Hepatocyte (in vitro differentiated cells): ENCODE results near the gene SPATA2. TPM values are rescaled to one million over a fixed set of nuclear protein-coding genes. Genes with fewer than 3 reads are reported as not detected.

Experiments
- DNase-seq: peaks from one replicate; pipeline ENCODE4 v3.0.0-alpha.2; 2016; ENCODE audit warnings: low spot score
- H2AFZ ChIP-seq: fragments of 200-600 bp; sonication (generic); 2 replicates; pipeline ENCODE4 v1.6.0; 2016; ENCODE audit warnings: antibody characterized with exemption, mild to moderate bottlenecking
- H3K27ac ChIP-seq: fragments of 200-600 bp; sonication (generic); 2 replicates; pipeline ENCODE4 v1.5.1; 2016; ENCODE audit warnings: mild to moderate bottlenecking
- H3K27me3 ChIP-seq: fragments of 200-600 bp; sonication (generic); 2 replicates; pipeline ENCODE4 v1.6.1; 2016
- H3K36me3 ChIP-seq: fragments of 200-600 bp; sonication (generic); replicated peaks from 2 replicates; pipeline ENCODE4 v1.5.1; 2016; ENCODE audit warnings: low read depth; ENCODE audit not compliant: insufficient read depth
- H3K4me1 ChIP-seq: fragments of 200-600 bp; sonication (generic); 2 replicates; pipeline ENCODE4 v1.5.1; 2016; ENCODE audit warnings: mild to moderate bottlenecking, moderate library complexity; ENCODE audit not compliant: insufficient read depth
- H3K4me2 ChIP-seq: fragments of 200-600 bp; sonication (generic); 2 replicates; pipeline ENCODE4 v1.6.0; 2016
- H3K4me3 ChIP-seq: fragments of 200-600 bp; sonication (generic); 2 replicates; pipeline ENCODE4 v1.5.1; 2016; ENCODE audit warnings: mild to moderate bottlenecking
- H3K79me2 ChIP-seq: fragments of 200-600 bp; sonication (generic); 2 replicates; pipeline ENCODE4 v1.6.0; 2017; ENCODE audit warnings: mild to moderate bottlenecking
- H3K9me2 ChIP-seq: fragments of 200-600 bp; sonication (generic); replicated peaks from 2 replicates; pipeline ENCODE4 v1.6.0; 2017; ENCODE audit warnings: mild to moderate bottlenecking; ENCODE audit not compliant: insufficient read depth
- H3K9me3 ChIP-seq: fragments of 200-600 bp; sonication (generic); 2 replicates; pipeline ENCODE4 v1.5.1; 2016; ENCODE audit warnings: low read depth, mild to moderate bottlenecking
- H4K20me1 ChIP-seq: fragments of 200-600 bp; sonication (generic); 2 replicates; pipeline ENCODE4 v1.6.0; 2016; ENCODE audit warnings: mild to moderate bottlenecking; ENCODE audit not compliant: insufficient read depth, poor library complexity, severe bottlenecking
- EZH2 ChIP-seq: fragments of 200-600 bp; sonication (generic); IDR thresholded peaks from 2 replicates; pipeline ENCODE4 v1.6.1; 2016; ENCODE audit warnings: antibody characterized with exemption, mild to moderate bottlenecking, borderline replicate concordance
- EZH2phosphoT487 ChIP-seq: fragments of 200-600 bp; sonication (generic); IDR thresholded peaks from one replicate; pipeline ENCODE4 v1.6.1; 2018; ENCODE audit warnings: antibody characterized with exemption, mild to moderate bottlenecking, low read depth, moderate library complexity; ENCODE audit not compliant: unreplicated experiment, severe bottlenecking
- WGBS: methylation state at CpG from one replicate; pipeline ENCODE4 v1.1.6; 2016; ENCODE audit warnings: low lambda C conversion rate; ENCODE audit errors: missing lambda C conversion rate; 5-methylcytosine and 5-hydroxymethylcytosine counted together
- polyA plus RNA-seq: library from polyadenylated mRNA; unstranded; fragments of >200 nt; fragmentation: Nextera tagmentation; extraction: Ambion mirVana; gene quantifications from 2 replicates; pipeline ENCODE4 v1.2.1, GENCODE V29; 2016
- total RNA-seq: library from RNA; depleted of rRNA; stranded (reverse); fragments of >200 nt; gene quantifications from 2 replicates; pipeline ENCODE4 v1.2.3, GENCODE V29; 2014
- TF ChIP-seq, protein P1 (sequence below): fragments of 200-600 bp; sonication (generic); IDR thresholded peaks from 2 replicates; pipeline ENCODE4 v1.5.1; 2016; ENCODE audit warnings: antibody characterized with exemption, mild to moderate bottlenecking; ENCODE audit not compliant: poor library complexity

SPATA2 gene
- total and polyA plus RNA-seq, 2 experiments from 2014 or later, result 5.9 to 9.6 TPM

DNA sequence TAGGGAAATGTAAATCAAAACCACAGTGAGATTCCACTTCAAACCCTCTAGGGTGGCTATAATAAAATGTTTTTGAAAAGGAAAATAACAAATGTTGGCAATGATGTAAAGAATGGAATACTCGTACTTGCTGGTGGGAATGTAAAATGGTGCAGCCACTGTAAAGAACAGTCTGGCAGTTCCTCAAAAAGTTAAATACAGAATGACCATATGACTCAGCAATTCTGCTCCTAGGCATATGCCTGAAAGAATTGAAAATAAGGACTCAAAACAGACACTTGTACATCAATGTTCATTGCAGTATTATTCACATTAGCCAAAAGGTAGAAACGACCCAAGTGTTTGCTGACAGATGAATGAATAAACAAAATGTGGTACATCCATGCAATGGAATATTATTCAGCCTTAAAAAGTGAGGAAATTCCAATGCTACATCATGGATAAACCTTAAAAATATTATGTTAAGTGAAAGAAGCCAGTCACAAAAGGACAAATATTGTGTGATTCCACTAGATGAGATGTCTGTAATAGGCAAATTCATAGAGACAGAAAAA, 10.6 kb upstream of the SPATA2 start:
- WGBS, result 89% methylated on average over 2 of the region's 2 CpGs
- no peak for DNase-seq
- H3K9me3 ChIP-seq, result no peaks in the 10 kb centered on the region
- H3K4me3 ChIP-seq, result no peak overlapping the region
- no peak overlapping the region for H2AFZ ChIP-seq
- H3K4me1 ChIP-seq, result peaks cover 8% of the 10 kb centered on the region
- H3K9me2 ChIP-seq, result no peaks in the 10 kb centered on the region
- H3K4me2 ChIP-seq, result no peak overlapping the region
- no peaks in the 10 kb centered on the region for H3K79me2 ChIP-seq
- no peaks in the 10 kb centered on the region for H3K27me3 ChIP-seq
- no peaks in the 10 kb centered on the region for H4K20me1 ChIP-seq
- no peaks in the 10 kb centered on the region for H3K36me3 ChIP-seq
- H3K27ac ChIP-seq, result no peak overlapping the region
- TF ChIP-seq, protein P1, sequence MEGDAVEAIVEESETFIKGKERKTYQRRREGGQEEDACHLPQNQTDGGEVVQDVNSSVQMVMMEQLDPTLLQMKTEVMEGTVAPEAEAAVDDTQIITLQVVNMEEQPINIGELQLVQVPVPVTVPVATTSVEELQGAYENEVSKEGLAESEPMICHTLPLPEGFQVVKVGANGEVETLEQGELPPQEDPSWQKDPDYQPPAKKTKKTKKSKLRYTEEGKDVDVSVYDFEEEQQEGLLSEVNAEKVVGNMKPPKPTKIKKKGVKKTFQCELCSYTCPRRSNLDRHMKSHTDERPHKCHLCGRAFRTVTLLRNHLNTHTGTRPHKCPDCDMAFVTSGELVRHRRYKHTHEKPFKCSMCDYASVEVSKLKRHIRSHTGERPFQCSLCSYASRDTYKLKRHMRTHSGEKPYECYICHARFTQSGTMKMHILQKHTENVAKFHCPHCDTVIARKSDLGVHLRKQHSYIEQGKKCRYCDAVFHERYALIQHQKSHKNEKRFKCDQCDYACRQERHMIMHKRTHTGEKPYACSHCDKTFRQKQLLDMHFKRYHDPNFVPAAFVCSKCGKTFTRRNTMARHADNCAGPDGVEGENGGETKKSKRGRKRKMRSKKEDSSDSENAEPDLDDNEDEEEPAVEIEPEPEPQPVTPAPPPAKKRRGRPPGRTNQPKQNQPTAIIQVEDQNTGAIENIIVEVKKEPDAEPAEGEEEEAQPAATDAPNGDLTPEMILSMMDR, result no peak
- no peak for TF ChIP-seq EZH2
- TF ChIP-seq EZH2phosphoT487, result no peak

DNA sequence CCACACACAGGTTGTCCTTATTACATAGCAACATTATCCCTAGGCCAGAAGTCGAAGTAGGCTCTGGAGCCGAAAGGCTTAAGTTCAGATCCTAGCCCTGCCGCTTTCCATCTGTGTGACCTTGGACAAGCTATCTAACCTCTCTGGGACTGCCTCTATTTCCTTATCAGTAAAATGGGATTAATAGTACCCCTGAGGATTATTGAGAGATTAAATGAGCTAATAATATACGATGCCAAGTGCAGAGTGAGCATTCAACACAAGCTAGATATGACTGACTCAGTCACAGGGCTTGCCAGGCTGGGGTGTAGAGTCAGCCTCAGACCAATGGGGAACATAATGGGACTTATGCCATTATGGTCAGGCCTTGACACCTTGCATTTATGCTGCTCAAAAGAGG, 8.9 kb upstream of the SPATA2 start:
- no peak for DNase-seq
- no peaks in the 10 kb centered on the region for H3K36me3 ChIP-seq
- H3K27me3 ChIP-seq, result no peaks in the 10 kb centered on the region
- no peaks in the 10 kb centered on the region for H4K20me1 ChIP-seq
- no peaks in the 10 kb centered on the region for H3K79me2 ChIP-seq
- peak overlapping the region; percentile 64 for H3K27ac ChIP-seq
- no peak overlapping the region for H3K4me2 ChIP-seq
- 59% methylated on average over 4 of the region's 4 CpGs for WGBS
- TF ChIP-seq EZH2 (no peak), EZH2phosphoT487 (no peak)
- TF ChIP-seq, protein P1, result no peak
- peaks cover 8% of the 10 kb centered on the region for H3K4me1 ChIP-seq
- H3K9me3 ChIP-seq, result no peaks in the 10 kb centered on the region
- H2AFZ ChIP-seq, result no peak overlapping the region
- no peak overlapping the region for H3K4me3 ChIP-seq
- no peaks in the 10 kb centered on the region for H3K9me2 ChIP-seq

DNA sequence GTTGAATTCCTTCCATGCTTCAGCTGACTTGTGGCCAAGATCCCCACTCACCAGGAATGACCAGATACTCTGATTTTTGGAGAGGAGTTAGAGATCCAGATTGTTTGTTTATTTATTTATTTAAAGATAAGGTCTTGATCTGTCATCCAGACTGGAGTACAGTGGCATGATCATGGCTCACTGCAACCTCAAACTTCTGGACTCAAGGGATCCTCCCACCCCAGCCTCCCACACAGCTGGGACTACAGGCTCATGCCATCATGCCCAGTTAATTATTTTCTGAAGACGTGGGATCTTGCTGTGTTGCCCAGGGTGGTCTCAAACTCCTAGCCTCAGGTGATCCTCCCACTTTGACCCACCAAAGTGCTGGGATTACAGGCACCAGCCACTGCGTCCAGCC, 4.1 kb upstream of the SPATA2 start:
- H3K79me2 ChIP-seq, result peaks cover 8% of the 10 kb centered on the region
- DNase-seq, result no peak
- no peak overlapping the region for H2AFZ ChIP-seq
- WGBS, result 94% methylated on average over 2 of the region's 2 CpGs
- no peaks in the 10 kb centered on the region for H3K27me3 ChIP-seq
- H3K4me2 ChIP-seq, result no peak overlapping the region
- no peaks in the 10 kb centered on the region for H4K20me1 ChIP-seq
- TF ChIP-seq EZH2, result no peak
- TF ChIP-seq EZH2phosphoT487, result no peak
- TF ChIP-seq, protein P1, result no peak
- no peaks in the 10 kb centered on the region for H3K9me3 ChIP-seq
- no peaks in the 10 kb centered on the region for H3K9me2 ChIP-seq
- no peak overlapping the region for H3K27ac ChIP-seq
- peaks cover 17% of the 10 kb centered on the region for H3K4me1 ChIP-seq
- H3K4me3 ChIP-seq, result no peak overlapping the region
- H3K36me3 ChIP-seq, result no peaks in the 10 kb centered on the region
